Measurements from ENCODE around the gene POLR3C. TPM values are rescaled to one million over a fixed set of nuclear protein-coding genes. Genes with fewer than 3 reads are reported as not detected.

POLR3C gene
- polyA plus RNA-seq, 1 experiment = 70.6 TPM

GRCh38 chr1:145877923-145878486 is 54.0 kb downstream of the POLR3C start:
- Histone ChIP-seq H3K27ac (ENCODE audit: low read depth, low read length) (no peak overlapping the region), H3K9me3 (ENCODE audit: control insufficient read depth, insufficient read depth, low read length) (no peaks in the 10 kb centered on the region), H3K27me3 (ENCODE audit: control insufficient read depth, insufficient read depth, low read length) (peaks cover 8% of the 10 kb centered on the region), H3K4me3 (ENCODE audit: low read depth, low read length) (no peak overlapping the region)
- TF ChIP-seq CTCF (IDR thresholded peaks at IDR 0.05; ENCODE audit: low read depth, low read length) = no peak
- ChIA-PET POLR2A (no interaction called here), CTCF (interaction anchor here (6.5 kb wide), 1 partner anchor 14 kb away, joined by 57 read pairs; no protein-coding TSS in a partner anchor)
- no peak for DNase-seq (ENCODE audit: low read depth, low spot score)

- no peak for DNase-seq (ENCODE audit: low read depth, low spot score)
- Histone ChIP-seq H3K9me3 (ENCODE audit: control insufficient read depth, insufficient read depth, low read length) (no peaks in the 10 kb centered on the region), H3K27ac (ENCODE audit: low read depth, low read length) (no peak overlapping the region), H3K4me3 (ENCODE audit: low read depth, low read length) (no peak overlapping the region), H3K27me3 (ENCODE audit: control insufficient read depth, insufficient read depth, low read length) (peaks cover 8% of the 10 kb centered on the region)
- ChIA-PET CTCF (interaction anchor here (0.5 to 6.5 kb wide), 5 partner anchors 13 to 33 kb away, joined by 3 to 57 read pairs (median 4); partner anchors contain the start of genes ITGA10 and NUDT17), POLR2A (interaction anchor here (0.9 to 1.7 kb wide), 2 partner anchors 13 to 19 kb away, joined by 4 to 6 read pairs; partner anchors contain the start of gene PIAS3)
- no peak for TF ChIP-seq CTCF (IDR thresholded peaks at IDR 0.05; ENCODE audit: low read depth, low read length)
Measured at GRCh38 chr1:145878724-145879123, 54.7 kb downstream of the POLR3C start.

- DNase-seq (ENCODE audit: low read depth, low spot score) = no peak
- ChIA-PET CTCF (interaction anchor here (1.5 to 6.5 kb wide), 3 partner anchors 8 to 30 kb away, joined by 3 to 57 read pairs (median 7); partner anchors contain the start of gene ITGA10), POLR2A (interaction anchor here (0.6 to 1.7 kb wide), 2 partner anchors 20 to 34 kb away, joined by 3 to 6 read pairs; partner anchors contain the start of genes NUDT17 and PIAS3)
- peaks cover 8% of the 10 kb centered on the region for H3K27me3 ChIP-seq (ENCODE audit: control insufficient read depth, insufficient read depth, low read length)
- H3K4me3 ChIP-seq (ENCODE audit: low read depth, low read length) = no peak overlapping the region
- no peak overlapping the region for H3K27ac ChIP-seq (ENCODE audit: low read depth, low read length)
- H3K9me3 ChIP-seq (ENCODE audit: control insufficient read depth, insufficient read depth, low read length) = no peaks in the 10 kb centered on the region
- TF ChIP-seq CTCF (IDR thresholded peaks at IDR 0.05; ENCODE audit: low read depth, low read length) = no peak
Measured at GRCh38 chr1:145879775-145880174, 55.8 kb downstream of the POLR3C start.

- H3K4me3 ChIP-seq (ENCODE audit: low read depth, low read length) = no peak overlapping the region
- CTCF ChIA-PET = interaction anchor here (0.9 to 1.5 kb wide), 2 partner anchors 25 to 39 kb away, joined by 3 to 5 read pairs; partner anchors contain the start of genes ITGA10 and NUDT17
- POLR2A ChIA-PET = interaction anchor here (0.7 to 2.4 kb wide), 2 partner anchors 25 to 132 kb away, joined by 3 to 10 read pairs; partner anchors contain the start of gene PIAS3
- H3K27me3 ChIP-seq (ENCODE audit: control insufficient read depth, insufficient read depth, low read length) = no peaks in the 10 kb centered on the region
- no peak for DNase-seq (ENCODE audit: low read depth, low spot score)
- H3K27ac ChIP-seq (ENCODE audit: low read depth, low read length) = no peak overlapping the region
- no peaks in the 10 kb centered on the region for H3K9me3 ChIP-seq (ENCODE audit: control insufficient read depth, insufficient read depth, low read length)
- no peak for TF ChIP-seq CTCF (IDR thresholded peaks at IDR 0.05; ENCODE audit: low read depth, low read length)
Measured at GRCh38 chr1:145884675-145885074, 60.7 kb downstream of the POLR3C start.

- CTCF ChIA-PET = interaction anchor here (0.9 kb wide), 1 partner anchor 41 kb away, joined by 3 read pairs; the partner anchor contains the start of gene NUDT17
- DNase-seq (ENCODE audit: low read depth, low spot score) = no peak
- no peak within 1 kb of the TSS for H3K27ac ChIP-seq (ENCODE audit: low read depth, low read length)
- no peak for TF ChIP-seq CTCF (IDR thresholded peaks at IDR 0.05; ENCODE audit: low read depth, low read length)
- POLR2A ChIA-PET = interaction anchor here (0.9 to 2.4 kb wide), 3 partner anchors 26 to 152 kb away, joined by 3 to 10 read pairs (median 4); partner anchors contain the start of genes PEX11B and PIAS3
- H3K9me3 ChIP-seq (ENCODE audit: control insufficient read depth, insufficient read depth, low read length) = no peaks in the 10 kb centered on the region
- peak within 1 kb of the TSS; percentile 73 for H3K4me3 ChIP-seq (ENCODE audit: low read depth, low read length)
- H3K27me3 ChIP-seq (ENCODE audit: control insufficient read depth, insufficient read depth, low read length) = no peaks in the 10 kb centered on the region
Measured at GRCh38 chr1:145885738-145886287, 61.8 kb downstream of the POLR3C start, which contains the start of gene ANKRD35. TSS of gene ANKRD35 (minus strand) at chr1:145885866. CDS start at chr1:145885758, 108 bp downstream.

Data from AG04450 (cell line).